Stimulated activated CD4-positive, alpha-beta T cell treated with anti-CD3 and anti-CD28 coated beads, TNF-alpha, amount 100 ng/mL, for 48 hours (primary cell): ENCODE measurements around the gene ZNF586.
"Not testable (repeated sequence)": the region's sequence is repeated elsewhere in the genome, so short reads cannot be mapped to it uniquely, and the experiment has no call there.

Source experiments
- DNase-seq, 3 donors: peaks; one replicate each; pipeline ENCODE4 v3.0.0-alpha.2; 2020; ENCODE audit warnings: low read depth in 3 of 3

The ZNF586 gene

GRCh38 chr19:57796580-57796979, 27.1 kb downstream of the ZNF586 start:
- not testable (repeated sequence) for DNase-seq

GRCh38 chr19:57800696-57801095, 31.2 kb downstream of the ZNF586 start:
- DNase-seq: no peak

- no peak for DNase-seq
These were observed 32.8 kb downstream of the ZNF586 start for GRCh38 chr19:57802269-57802668.

GRCh38 chr19:57803265-57803593, 33.8 kb downstream of the ZNF586 start:
- no peak for DNase-seq

GRCh38 chr19:57803594-57804325, 34.3 kb downstream of the ZNF586 start:
- DNase-seq: no peak

GRCh38 chr19:57807541-57807940, 38.1 kb downstream of the ZNF586 start:
- DNase-seq: no peak

- DNase-seq: not testable (repeated sequence)
These were observed 41.2 kb downstream of the ZNF586 start for GRCh38 chr19:57810410-57811295.

GRCh38 chr19:57812226-57812625, 42.8 kb downstream of the ZNF586 start:
- no peak for DNase-seq

GRCh38 chr19:57812975-57813820, 43.7 kb downstream of the ZNF586 start:
- DNase-seq: not testable (repeated sequence)

GRCh38 chr19:57813919-57814504, 44.5 kb downstream of the ZNF586 start:
- DNase-seq: no peak

GRCh38 chr19:57814505-57815246, 45.2 kb downstream of the ZNF586 start, which contains the start of gene ZNF552:
Gene ZNF552 (minus strand): TSS chr19:57814913. CDS start chr19:57814743, 170 bp downstream.
- DNase-seq: peak; percentile 53 to 61 (median 59)

GRCh38 chr19:57815247-57816075, 46.0 kb downstream of the ZNF586 start:
- DNase-seq: no peak

GRCh38 chr19:57816652-57817051, 47.2 kb downstream of the ZNF586 start:
- no peak for DNase-seq

GRCh38 chr19:57817976-57818375, 48.5 kb downstream of the ZNF586 start:
- no peak for DNase-seq

GRCh38 chr19:57818378-57818777, 48.9 kb downstream of the ZNF586 start:
- DNase-seq: no peak

GRCh38 chr19:57819475-57820148, 50.1 kb downstream of the ZNF586 start:
- peak; percentile 55 to 72 (median 55) for DNase-seq

GRCh38 chr19:57820599-57820998, 51.1 kb downstream of the ZNF586 start:
- DNase-seq: no peak

GRCh38 chr19:57821095-57821494, 51.6 kb downstream of the ZNF586 start:
- DNase-seq: not testable (repeated sequence)

- DNase-seq: not testable (repeated sequence)
These were observed 52.0 kb downstream of the ZNF586 start for GRCh38 chr19:57821501-57821900.
